WERI-Rb-1 (cell line): ENCODE data around the gene MAP1B.

ENCODE experiments used
- DNase-seq: peaks from one replicate; pipeline ENCODE4 v3.0.0-alpha.2; 2020
- H3K27ac ChIP-seq: fragments of 250-450 bp; sonication (Bioruptor Pico); 2 replicates; pipeline ENCODE4 v1.5.1; 2020; ENCODE audit warnings: mild to moderate bottlenecking, moderate library complexity
- H3K27me3 ChIP-seq: fragments of 250-450 bp; sonication (Bioruptor Pico); 2 replicates; pipeline ENCODE4 v1.5.1; 2021; ENCODE audit warnings: mild to moderate bottlenecking, low read depth, moderate library complexity; ENCODE audit not compliant: insufficient read depth, severe bottlenecking
- H3K36me3 ChIP-seq: fragments of 250-450 bp; sonication (Bioruptor Pico); 2 replicates; pipeline ENCODE4 v1.5.1; 2020; ENCODE audit warnings: mild to moderate bottlenecking, moderate library complexity
- H3K4me3 ChIP-seq: 2 replicates; pipeline ENCODE4 v1.5.1; 2011; ENCODE audit warnings: low read depth, mild to moderate bottlenecking, control low read depth, low read length
- H3K9me3 ChIP-seq: fragments of 250-450 bp; sonication (Bioruptor Pico); 2 replicates; pipeline ENCODE4 v1.5.1; 2021; ENCODE audit warnings: mild to moderate bottlenecking, moderate library complexity; ENCODE audit not compliant: severe bottlenecking
- CTCF ChIP-seq: IDR thresholded peaks from 2 replicates; pipeline ENCODE4 v1.5.1; 2011; ENCODE audit warnings: low read depth, mild to moderate bottlenecking, control low read depth, inconsistent platforms, low read length

Gene MAP1B

GRCh38 chr5:72248410-72248981 is 141.2 kb downstream of the MAP1B start:
- Histone ChIP-seq H3K4me3 (no peak overlapping the region), H3K36me3 (no peaks in the 10 kb centered on the region; the same call in 1 of the 2 replicates), H3K27me3 (no peaks in the 10 kb centered on the region), H3K9me3 (no peaks in the 10 kb centered on the region), H3K27ac (peak overlapping the region; percentile 76; the same call in 1 of the 2 replicates)
- DNase-seq: no peak
- no peak for TF ChIP-seq CTCF

- Histone ChIP-seq H3K9me3 (no peaks in the 10 kb centered on the region), H3K4me3 (no peak overlapping the region), H3K36me3 (no peaks in the 10 kb centered on the region; the same call in 1 of the 2 replicates), H3K27ac (no peak overlapping the region), H3K27me3 (no peaks in the 10 kb centered on the region)
- no peak for TF ChIP-seq CTCF
- DNase-seq: peak; percentile 54
Measured at GRCh38 chr5:72251386-72251785, 144.1 kb downstream of the MAP1B start.

- Histone ChIP-seq H3K4me3 (no peak overlapping the region), H3K27ac (no peak overlapping the region), H3K9me3 (no peaks in the 10 kb centered on the region), H3K36me3 (no peaks in the 10 kb centered on the region; the same call in none of the 2 replicates), H3K27me3 (no peaks in the 10 kb centered on the region)
- DNase-seq: no peak
- no peak for TF ChIP-seq CTCF
Measured at GRCh38 chr5:72252008-72252407, 144.7 kb downstream of the MAP1B start.

GRCh38 chr5:72252574-72253155 is 145.4 kb downstream of the MAP1B start:
- no peak overlapping the region for H3K27ac ChIP-seq

GRCh38 chr5:72255237-72255636 is 148.0 kb downstream of the MAP1B start:
- Histone ChIP-seq H3K36me3 (no peaks in the 10 kb centered on the region; the same call in none of the 2 replicates), H3K27ac (no peak overlapping the region), H3K27me3 (no peaks in the 10 kb centered on the region), H3K4me3 (no peak overlapping the region), H3K9me3 (no peaks in the 10 kb centered on the region)
- DNase-seq: no peak
- no peak for TF ChIP-seq CTCF

More at GRCh38 chr5:72252574-72253155, 145.4 kb downstream of the MAP1B start:
- H3K36me3 ChIP-seq: no peaks in the 10 kb centered on the region; the same call in none of the 2 replicates
- H3K27me3 ChIP-seq: no peaks in the 10 kb centered on the region
- no peaks in the 10 kb centered on the region for H3K9me3 ChIP-seq
- no peak for TF ChIP-seq CTCF
- H3K4me3 ChIP-seq: no peak overlapping the region
- no peak for DNase-seq
